GM10847 (cell line): ENCODE measurements around the gene AJM1.
"Not testable (repeated sequence)": the region's sequence is repeated elsewhere in the genome, so short reads cannot be mapped to it uniquely, and the experiment has no call there.

Source experiments
- POLR2A ChIP-seq: IDR thresholded peaks from 2 replicates; pipeline ENCODE4 v1.6.1; 2011; ENCODE audit not compliant: insufficient read length; ENCODE audit errors: extremely low read depth

AJM1 gene

GRCh38 chr9:136842380-136842948 lies at the start of gene AJM1:
Gene AJM1, plus strand, starts transcription at chr9:136842478. Its CDS starts 1,937 bp downstream, at chr9:136844415.
- TF ChIP-seq POLR2A: not testable (repeated sequence)

DNA sequence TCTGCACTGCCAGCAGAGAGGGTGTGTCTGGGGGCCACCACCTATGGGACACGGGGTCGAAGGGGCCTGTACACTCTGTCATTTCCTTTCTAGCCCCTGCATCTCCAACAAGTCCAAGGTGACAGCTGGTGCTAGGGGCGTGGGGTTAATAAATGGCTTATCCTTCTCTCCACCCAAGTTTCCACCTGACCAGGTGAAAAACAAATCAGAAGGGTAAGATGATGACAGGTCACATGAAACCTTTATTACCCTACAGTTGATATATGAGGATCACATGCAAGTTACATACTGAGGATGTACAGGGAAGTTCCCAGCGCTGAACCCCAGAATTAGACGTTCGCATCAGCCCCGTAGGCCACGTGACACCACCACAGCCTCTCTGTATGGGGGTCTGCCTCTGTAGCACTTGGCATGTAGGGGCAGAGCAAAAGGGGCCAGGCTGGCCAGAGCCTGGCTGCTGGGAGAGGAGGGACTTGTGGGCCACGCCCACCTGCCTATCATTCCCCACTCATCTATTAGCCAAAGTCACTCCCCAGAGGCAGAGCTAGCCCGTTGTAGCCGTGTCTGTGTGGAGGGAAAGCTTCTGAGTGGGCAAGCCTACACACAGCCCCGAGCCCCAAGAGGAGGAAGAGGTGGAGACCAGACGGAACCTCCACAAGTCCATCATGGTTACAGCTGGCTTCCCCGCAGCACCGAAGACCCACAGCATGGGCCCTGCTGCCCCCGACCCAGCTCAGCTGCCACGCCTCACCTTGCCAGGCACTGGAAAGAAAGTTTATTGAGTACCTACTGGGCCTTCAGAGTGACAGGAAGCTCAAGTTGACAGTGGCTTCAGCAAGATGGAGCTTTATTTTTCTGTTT lies 49.0 kb upstream of the AJM1 start:
- no peak for TF ChIP-seq POLR2A

DNA sequence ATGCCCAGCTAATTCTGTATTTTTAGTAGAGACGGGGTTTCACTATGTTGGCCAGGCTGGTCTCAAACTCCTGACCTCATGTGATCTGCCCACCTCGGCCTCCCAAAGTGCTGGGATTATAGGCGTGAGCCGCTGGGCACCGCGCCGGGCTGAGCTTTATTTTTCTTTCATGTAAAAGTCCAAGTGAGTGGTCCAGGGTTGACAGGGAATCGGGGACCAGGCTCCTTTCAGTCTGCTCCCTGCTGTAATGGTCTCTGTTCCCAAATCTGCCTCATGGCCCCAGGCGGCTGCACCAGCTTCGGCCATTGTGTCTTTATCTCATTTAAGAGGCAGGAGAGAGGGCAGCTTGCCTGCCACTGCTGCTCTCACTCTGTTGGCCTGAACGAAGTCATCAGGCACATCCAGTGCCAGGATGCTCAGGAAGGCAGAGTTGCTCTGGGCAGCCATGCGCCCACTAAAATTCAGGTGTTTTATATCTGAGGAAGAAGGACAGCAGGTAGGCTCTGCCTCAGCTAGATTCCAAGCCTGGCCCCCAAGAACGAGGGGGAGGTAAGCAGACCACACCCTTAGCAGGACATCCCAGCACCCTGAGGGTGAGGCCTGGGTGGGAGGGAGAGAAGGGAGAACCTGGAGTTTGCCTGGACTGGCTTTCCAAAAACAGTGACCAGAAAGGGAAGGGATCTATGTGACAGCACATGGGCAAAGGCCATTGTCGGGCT lies 47.8 kb upstream of the AJM1 start:
- TF ChIP-seq POLR2A: no peak

- TF ChIP-seq POLR2A: no peak
Observed at GRCh38 chr9:136795000-136795348, 47.3 kb upstream of the AJM1 start.

DNA sequence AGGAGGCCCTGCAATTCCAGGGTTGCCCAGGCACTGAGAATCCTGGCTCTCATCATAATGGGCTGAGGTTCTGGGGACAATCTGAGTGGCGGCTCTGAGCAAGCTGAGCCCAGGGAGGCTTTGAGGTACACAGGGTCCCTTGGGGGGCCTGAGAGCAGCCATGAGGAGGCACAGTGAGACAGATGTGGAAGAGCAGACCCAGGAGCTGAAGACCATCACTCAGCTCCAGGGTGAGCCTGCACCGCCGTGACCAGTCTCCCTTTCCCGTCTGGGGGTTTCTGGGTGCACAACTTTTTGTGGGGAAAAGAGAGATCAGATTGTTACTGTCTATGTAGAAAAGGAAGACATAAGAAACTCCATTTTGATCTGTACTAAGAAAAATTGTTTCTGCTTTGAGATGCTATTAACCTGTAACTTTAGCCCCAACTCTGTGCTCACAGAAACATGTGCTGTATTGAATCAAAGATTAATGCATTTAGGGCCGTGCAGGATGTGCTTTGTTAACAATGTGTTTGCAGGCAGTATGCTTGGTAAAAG lies 46.0 kb upstream of the AJM1 start, which contains the start of gene CCDC183:
Gene CCDC183 (plus strand): TSS at position 101 of the 537 bp plus-strand sequence. CDS start 60 bp downstream, at position 161.
- TF ChIP-seq POLR2A: no peak

- TF ChIP-seq POLR2A: no peak
Observed at GRCh38 chr9:136798708-136799078, 43.6 kb upstream of the AJM1 start.

DNA sequence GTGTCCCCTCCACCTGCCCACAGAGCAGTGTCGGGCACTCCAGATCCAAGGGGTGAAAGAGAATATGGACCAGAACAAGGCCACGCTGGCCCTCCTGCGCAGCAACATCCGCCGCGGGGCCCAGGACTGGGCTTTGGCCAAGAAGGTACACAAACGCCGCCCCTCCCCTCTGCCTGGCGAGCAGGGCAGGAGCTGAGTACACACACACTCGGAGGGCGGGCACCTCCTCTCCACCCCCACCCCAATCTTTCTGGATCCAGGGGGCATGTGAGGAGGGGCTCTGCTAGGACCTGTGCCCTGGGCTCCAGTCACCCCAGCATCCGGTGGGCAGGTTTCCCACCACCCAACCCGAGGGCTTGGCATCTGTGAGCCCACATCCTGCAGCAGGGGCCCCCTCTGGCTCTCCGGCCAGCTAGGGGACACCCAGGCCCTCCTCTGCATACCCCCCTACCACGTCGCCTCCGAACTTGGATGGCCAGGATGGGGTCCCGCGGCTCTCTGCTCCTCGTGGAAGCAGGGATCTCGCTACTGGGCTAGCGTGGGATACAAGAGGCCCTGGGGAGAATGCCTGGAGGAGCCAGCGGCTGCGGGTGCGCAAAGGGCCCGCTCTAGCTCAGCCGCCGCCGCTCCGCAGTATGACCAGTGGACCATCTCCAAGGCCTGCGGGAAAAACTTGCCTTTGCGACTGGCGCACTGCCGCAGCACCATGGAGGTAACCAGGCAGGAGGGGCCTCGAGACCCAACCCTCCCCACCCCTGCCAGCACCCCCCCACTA lies 43.0 kb upstream of the AJM1 start:
- TF ChIP-seq POLR2A: no peak

GRCh38 chr9:136799854-136800657 lies 42.2 kb upstream of the AJM1 start:
- TF ChIP-seq POLR2A: no peak

- TF ChIP-seq POLR2A: no peak
Observed at GRCh38 chr9:136802321-136802720, 40.0 kb upstream of the AJM1 start.

DNA sequence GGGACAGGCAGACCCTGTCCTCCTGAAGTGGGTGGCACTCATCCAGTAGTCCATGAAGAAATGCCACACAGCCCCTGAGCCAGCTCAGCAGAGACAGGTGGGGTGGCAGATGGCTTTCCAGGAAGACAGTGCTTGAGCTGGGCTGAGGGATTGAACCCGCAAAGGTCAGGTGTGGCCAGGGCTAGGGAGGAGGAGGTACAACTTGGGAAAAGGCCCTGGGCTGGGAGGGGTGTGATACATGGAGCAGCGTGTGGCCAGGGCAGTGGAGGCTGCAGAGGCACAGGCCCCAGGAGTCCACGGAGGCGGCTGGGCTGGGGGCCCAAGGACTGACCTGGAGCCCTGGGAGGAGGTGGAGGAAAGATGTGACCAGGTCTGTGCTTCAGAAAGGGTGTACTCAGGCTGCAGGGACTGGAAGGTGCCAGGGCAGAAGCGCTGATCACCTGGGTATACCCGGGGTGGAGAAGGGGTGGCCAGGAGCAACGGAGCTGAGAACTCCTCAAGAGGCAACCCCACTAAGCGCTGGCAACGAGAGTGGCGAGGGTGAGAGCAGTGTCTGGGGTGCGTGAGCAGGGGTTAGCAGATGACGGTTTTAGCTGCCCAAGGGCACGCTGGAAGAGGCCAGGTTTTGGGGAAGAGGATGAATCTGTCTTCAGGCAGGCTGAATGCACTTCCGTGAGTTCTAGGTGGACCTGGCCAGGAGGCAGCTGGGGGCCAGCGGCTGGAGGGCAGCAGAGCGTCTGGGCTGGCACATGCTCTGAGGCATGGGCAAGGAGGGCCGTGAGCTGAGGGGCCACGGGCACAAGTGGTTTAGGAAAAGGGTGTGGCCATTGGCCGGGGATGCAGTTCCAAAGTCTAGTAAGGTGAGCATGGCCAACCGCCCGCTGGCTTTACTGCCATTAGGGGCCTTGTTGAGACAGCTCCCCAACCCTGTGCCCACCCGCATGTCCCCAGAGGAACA lies 38.4 kb upstream of the AJM1 start:
- TF ChIP-seq POLR2A: no peak

GRCh38 chr9:136804509-136805206 lies 37.6 kb upstream of the AJM1 start:
- no peak for TF ChIP-seq POLR2A

GRCh38 chr9:136805207-136805740 lies 37.0 kb upstream of the AJM1 start:
- no peak for TF ChIP-seq POLR2A

DNA sequence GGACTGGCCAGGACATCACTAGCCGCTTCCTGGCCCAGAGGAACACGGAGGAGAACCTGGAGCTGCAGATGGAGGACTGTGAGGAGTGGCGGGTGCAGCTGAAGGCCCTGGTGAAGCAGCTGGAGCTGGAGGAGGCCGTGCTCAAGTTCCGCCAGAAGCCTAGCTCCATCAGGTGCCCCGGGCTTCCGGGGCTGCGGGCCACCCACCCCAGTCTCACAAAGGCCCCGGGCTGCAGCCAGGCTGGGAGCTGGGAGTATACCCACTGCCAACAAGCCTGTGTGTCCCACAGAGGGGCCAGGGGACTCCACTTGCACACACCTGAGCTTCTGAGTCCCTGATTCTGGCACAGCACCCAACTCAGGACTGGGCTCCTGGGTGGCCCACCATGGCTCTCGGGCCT lies 36.2 kb upstream of the AJM1 start:
- no peak for TF ChIP-seq POLR2A
